H1 (cell line): ENCODE results near the gene UTS2B. TPM values are rescaled to one million over a fixed set of nuclear protein-coding genes. Genes with fewer than 3 reads are reported as not detected.

Experiments used
- CTCF ChIA-PET: fragments of 300-600 bp; sonication (Branson Sonifier 250); formaldehyde crosslinking; loops from one replicate; lab custom pipeline; 2021; ENCODE audit not compliant: partially characterized antibody; lab: Charles Lee
- POLR2A ChIA-PET: fragments of 300-600 bp; sonication (Branson Sonifier 250); formaldehyde crosslinking; loops from one replicate; lab custom pipeline; 2021; ENCODE audit warnings: inconsistent platforms; ENCODE audit not compliant: partially characterized antibody; lab: Charles Lee
- DNase-seq, 2 experiments: peaks; one replicate each; pipeline versions ENCODE4 v3.0.0 to v3.0.0-alpha.2; 2010 to 2022; ENCODE audit warnings: low spot score in 2 of 2, low read depth in 1 of 2, mixed read lengths in 1 of 2
- FAIRE-seq: peaks from 2 replicates; lab custom pipeline; 2011; peaks lifted over from hg19 to GRCh38; lab: Jason Lieb, UNC
- H2AFZ ChIP-seq: 2 replicates; pipeline ENCODE4 v1.8.1; 2012; ENCODE audit warnings: low read length, inconsistent platforms
- H2AK5ac ChIP-seq: 2 replicates; pipeline ENCODE4 v1.6.1; 2013; ENCODE audit warnings: low read depth, low read length
- H2BK120ac ChIP-seq: replicated peaks from 2 replicates; pipeline ENCODE3; 2013; ENCODE audit warnings: low read depth, low read length, inconsistent platforms
- H2BK12ac ChIP-seq: 2 replicates; pipeline ENCODE4 v1.6.1; 2013; ENCODE audit warnings: low read depth, low read length
- H2BK15ac ChIP-seq: 2 replicates; pipeline ENCODE4 v1.6.1; 2013; ENCODE audit warnings: low read length
- H2BK20ac ChIP-seq: 2 replicates; pipeline ENCODE4 v1.6.1; 2013; ENCODE audit warnings: low read length
- H2BK5ac ChIP-seq: 2 replicates; pipeline ENCODE4 v1.6.1; 2013; ENCODE audit warnings: low read depth, low read length
- H3K14ac ChIP-seq: 2 replicates; pipeline ENCODE4 v1.6.1; 2013; ENCODE audit warnings: inconsistent platforms; ENCODE audit not compliant: insufficient read length
- H3K18ac ChIP-seq: 2 replicates; pipeline ENCODE4 v1.6.1; 2013; ENCODE audit warnings: low read length; ENCODE audit errors: extremely low read depth
- H3K23ac ChIP-seq: 2 replicates; pipeline ENCODE4 v1.6.1; 2013; ENCODE audit warnings: inconsistent platforms; ENCODE audit not compliant: insufficient read length
- H3K23me2 ChIP-seq: 2 replicates; pipeline ENCODE4 v1.6.1; 2013; ENCODE audit warnings: low read depth, low read length
- H3K27ac ChIP-seq: 2 replicates; pipeline ENCODE4 v1.6.1; 2011; ENCODE audit warnings: low read depth, low read length, inconsistent platforms
- H3K27me3 ChIP-seq, 4 experiments: replicated peaks in 1 of 4; 1 replicate in 1 of 4; 2 replicates in 3 of 4; pipeline versions ENCODE4 v1.6.1 to v1.8.1; 2011 to 2013; ENCODE audit warnings: low read length in 3 of 4, mild to moderate bottlenecking in 3 of 4, inconsistent platforms in 2 of 4, mixed read lengths in 2 of 4, moderate library complexity in 1 of 4; ENCODE audit not compliant: control insufficient read depth in 3 of 4, insufficient read depth in 3 of 4; ENCODE audit errors: extremely low read depth in 1 of 4
- H3K36me3 ChIP-seq, 4 experiments: 2 replicates each; pipeline versions ENCODE4 v1.6.1 to v1.8.1; 2011 to 2013; ENCODE audit warnings: mild to moderate bottlenecking in 4 of 4, low read length in 3 of 4, moderate library complexity in 2 of 4, control low read depth in 1 of 4, inconsistent platforms in 1 of 4; ENCODE audit not compliant: insufficient read depth in 4 of 4, control insufficient read depth in 2 of 4
- H3K4ac ChIP-seq: replicated peaks from 2 replicates; pipeline ENCODE3; 2013; ENCODE audit warnings: low read length, low read depth, mixed read lengths, inconsistent platforms; ENCODE audit not compliant: insufficient read length
- H3K4me1 ChIP-seq, 4 experiments: replicated peaks in 1 of 4; 1 replicate in 1 of 4; 2 replicates in 3 of 4; pipeline versions ENCODE4 v1.6.1 to v1.8.1; 2011 to 2013; ENCODE audit warnings: low read length in 3 of 4, inconsistent platforms in 2 of 4, mixed read lengths in 1 of 4; ENCODE audit not compliant: insufficient read depth in 4 of 4, control insufficient read depth in 3 of 4
- H3K4me2 ChIP-seq, 2 experiments: 2 replicates each; pipeline versions ENCODE4 v1.6.1 to v1.8.1; 2011 to 2013; ENCODE audit warnings: low read depth in 2 of 2, low read length in 2 of 2, control low read depth in 1 of 2, inconsistent platforms in 1 of 2, mild to moderate bottlenecking in 1 of 2; ENCODE audit not compliant: insufficient read depth in 1 of 2
- H3K4me3 ChIP-seq, 4 experiments: fragments of 200-600, 300-600 bp in 1 of 4; sonication (generic), shearing (Covaris generic), sonication (Bioruptor Twin) in 1 of 4; 2 replicates each; pipeline versions ENCODE4 v1.5.1 to v1.8.1; 2011 to 2016; ENCODE audit warnings: low read length in 4 of 4, low read depth in 3 of 4, control low read depth in 2 of 4, inconsistent platforms in 2 of 4, mild to moderate bottlenecking in 2 of 4, mixed read lengths in 1 of 4, moderate library complexity in 1 of 4; ENCODE audit not compliant: insufficient read depth in 2 of 4; ENCODE audit errors: extremely low read depth in 1 of 4
- H3K56ac ChIP-seq: replicated peaks from 2 replicates; pipeline ENCODE3; 2013; ENCODE audit warnings: low read depth, mild to moderate bottlenecking, mixed read lengths, low read length, inconsistent platforms; ENCODE audit not compliant: insufficient read length
- H3K79me1 ChIP-seq: 2 replicates; pipeline ENCODE4 v1.6.1; 2013; ENCODE audit warnings: low read depth, low read length, control low read depth
- H3K79me2 ChIP-seq, 2 experiments: 2 replicates each; pipeline versions ENCODE4 v1.6.1 to v1.8.1; 2012 to 2013; ENCODE audit warnings: low read length in 2 of 2, mild to moderate bottlenecking in 2 of 2, inconsistent platforms in 1 of 2; ENCODE audit not compliant: insufficient read depth in 2 of 2, control insufficient read depth in 1 of 2
- H3K9ac ChIP-seq, 4 experiments: replicated peaks in 1 of 4; 1 replicate in 1 of 4; 2 replicates in 3 of 4; pipeline versions ENCODE4 v1.6.1 to v1.8.1; 2011 to 2013; ENCODE audit warnings: low read depth in 3 of 4, low read length in 3 of 4, control low read depth in 2 of 4, mild to moderate bottlenecking in 2 of 4, moderate library complexity in 2 of 4, inconsistent platforms in 1 of 4; ENCODE audit errors: extremely low read depth in 1 of 4
- H3K9me3 ChIP-seq, 2 experiments: 2 replicates each; pipeline versions ENCODE4 v1.6.1 to v1.8.1; 2012 to 2013; ENCODE audit warnings: mild to moderate bottlenecking in 2 of 2, moderate library complexity in 2 of 2, control low read depth in 1 of 2, inconsistent platforms in 1 of 2, low read depth in 1 of 2, low read length in 1 of 2, mixed read lengths in 1 of 2; ENCODE audit not compliant: insufficient read depth in 2 of 2
- H4K20me1 ChIP-seq, 2 experiments: replicated peaks in 1 of 2; 2 replicates each; pipeline versions ENCODE3 to v1.8.1; 2011 to 2013; ENCODE audit warnings: inconsistent platforms in 2 of 2, low read length in 2 of 2, mild to moderate bottlenecking in 1 of 2; ENCODE audit not compliant: insufficient read depth in 2 of 2, control insufficient read depth in 1 of 2
- H4K5ac ChIP-seq: 2 replicates; pipeline ENCODE4 v1.6.1; 2013; ENCODE audit warnings: low read length, low read depth, mixed read lengths, inconsistent platforms; ENCODE audit not compliant: insufficient read length
- H4K8ac ChIP-seq: 2 replicates; pipeline ENCODE4 v1.8.0; 2013; ENCODE audit warnings: mild to moderate bottlenecking, moderate library complexity, low read length, inconsistent platforms; ENCODE audit not compliant: insufficient read depth; ENCODE audit errors: extremely low read depth
- H4K91ac ChIP-seq: replicated peaks from 2 replicates; pipeline ENCODE3; 2013; ENCODE audit warnings: low read length, mixed read lengths, inconsistent platforms; ENCODE audit not compliant: insufficient read length
- EZH2 ChIP-seq: fragments of 200-600 bp; sonication (generic); IDR thresholded peaks from 2 replicates; pipeline ENCODE4 v1.7.1; 2012; ENCODE audit warnings: low read depth, mild to moderate bottlenecking, moderate library complexity, low read length, inconsistent platforms; ENCODE audit not compliant: severe bottlenecking
- POLR2AphosphoS5 ChIP-seq: IDR thresholded peaks from 2 replicates; pipeline ENCODE4 v1.6.1; 2011; ENCODE audit warnings: low read depth, low read length
- RNF2 ChIP-seq: fragments of 200-900, 300-1000 bp; sonication (generic); IDR thresholded peaks from 2 replicates; pipeline ENCODE4 v1.7.1; 2016; ENCODE audit warnings: borderline replicate concordance, low read depth, mild to moderate bottlenecking, antibody characterized with exemption, low read length; ENCODE audit not compliant: poor library complexity, severe bottlenecking; ENCODE audit errors: missing control alignments
- SRF ChIP-seq: IDR thresholded peaks from 2 replicates; pipeline ENCODE4 v1.6.1; 2011; ENCODE audit warnings: mild to moderate bottlenecking, low read depth, low read length, moderate library complexity
- WGBS, 2 experiments: shearing (Covaris generic) in 1 of 2; methylation state at CpG; one replicate each; pipeline versions ENCODE4 v1.1.6 to v1.1.7; 2013 to 2015; ENCODE audit warnings: low lambda C conversion rate in 2 of 2, mixed read lengths in 2 of 2, inconsistent platforms in 1 of 2, low coverage in 1 of 2, missing lambda C conversion rate in 1 of 2; ENCODE audit not compliant: insufficient replicate concordance in 2 of 2, insufficient coverage in 1 of 2, insufficient read length in 1 of 2; ENCODE audit errors: extremely low coverage in 1 of 2, missing lambda C conversion rate in 1 of 2; 5-methylcytosine and 5-hydroxymethylcytosine counted together
- polyA plus RNA-seq, 7 experiments: library from polyadenylated mRNA; depleted of rRNA in 3 of 7; stranded (reverse) in 5 of 7; unstranded in 2 of 7; fragments of >200 nt in 5 of 7; fragments of 200-250 nt in 2 of 7; gene quantifications; 1 replicate in 5 of 7; 2 replicates in 1 of 7; 4 replicates in 1 of 7; pipeline versions ENCODE4 v1.2.1 to v1.2.3, GENCODE V29; 2011 to 2013; ENCODE audit warnings: missing spikeins in 2 of 7, mixed read lengths in 2 of 7
- total RNA-seq: library from RNA; stranded (reverse); fragmentation: NEBNext Ultra II Directional; extraction: Animal tissue kit (Norgen Biotek cat#: 25700); gene quantifications from 2 replicates; pipeline ENCODE4 v1.2.1, GENCODE V29; 2021

Gene UTS2B
- total and polyA plus RNA-seq, 2 of the 8 experiments (the other 6 are each of a cell fraction or from before 2014, with no cell fraction given): not detected

DNA sequence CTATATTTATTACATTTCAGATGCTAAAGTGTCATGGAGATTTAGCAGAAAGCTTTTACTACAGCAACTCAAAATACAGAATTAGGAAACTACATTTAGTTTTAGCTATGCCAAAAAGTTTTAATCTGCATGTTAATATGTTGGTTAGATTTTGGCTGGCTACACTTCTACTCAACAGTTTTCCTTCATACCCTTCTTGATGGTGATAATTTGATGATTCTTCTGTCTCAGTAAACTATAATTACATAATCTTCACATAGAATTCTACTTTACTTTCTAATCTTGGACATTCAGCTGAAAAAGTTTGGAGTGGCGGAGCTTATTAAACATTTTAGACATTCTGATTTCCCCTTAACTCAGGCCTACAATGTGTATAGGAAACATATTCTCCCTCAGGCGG, 10.0 kb upstream of the UTS2B start:
- Histone ChIP-seq H2AFZ (no peak overlapping the region), H3K79me2 (peaks cover 0 to 38% of the 10 kb centered on the region in 2 experiments; a peak in 3 of 4 replicates), H4K8ac (no peak overlapping the region), H3K27ac (no peak overlapping the region), H3K79me1 (no peaks in the 10 kb centered on the region), H2BK15ac (no peak overlapping the region), H4K5ac (no peak overlapping the region), H2BK12ac (no peak overlapping the region), H3K4me2 (no peak overlapping the region), H3K9me3 (no peaks in the 10 kb centered on the region), H3K4ac (no peak overlapping the region), H2BK20ac (no peak overlapping the region), H3K14ac (no peak overlapping the region), H2AK5ac (no peak overlapping the region), H4K91ac (no peak overlapping the region), H3K23ac (no peak overlapping the region), H3K36me3 (no peaks in the 10 kb centered on the region), H4K20me1 (peaks cover 0 to 1% of the 10 kb centered on the region in 2 experiments), H2BK5ac (no peak overlapping the region), H3K4me3 (no peak overlapping the region), H3K4me1 (no peaks in the 10 kb centered on the region), H2BK120ac (no peak overlapping the region), H3K23me2 (no peaks in the 10 kb centered on the region), H3K27me3 (no peaks in the 10 kb centered on the region), H3K56ac (no peak overlapping the region), H3K9ac (no peak overlapping the region), H3K18ac (no peak overlapping the region)
- CTCF ChIA-PET: interaction anchor here (1.0 to 1.7 kb wide), 3 partner anchors 17 to 23 kb away, joined by 4 to 5 read pairs (median 4); no protein-coding TSS in a partner anchor
- WGBS, 2 experiments: 95% methylated on average over 2 of the region's 2 CpGs; no CpG with 5 or more reads in 1 of the 2 experiments
- no peak for TF ChIP-seq POLR2AphosphoS5
- no peak for TF ChIP-seq SRF
- TF ChIP-seq EZH2: no peak
- TF ChIP-seq RNF2: no peak
- no peak for FAIRE-seq
- DNase-seq: no peak
- POLR2A ChIA-PET: interaction anchor here (0.6 kb wide), 2 partner anchors 32 to 138 kb away, joined by 3 to 4 read pairs; no protein-coding TSS in a partner anchor
